CD14-positive monocyte (primary cell): ENCODE results near the gene NOP53. TPM values are rescaled to one million over a fixed set of nuclear protein-coding genes. Genes with fewer than 3 reads are reported as not detected.
"Not testable (repeated sequence)": the region's sequence is repeated elsewhere in the genome, so short reads cannot be mapped to it uniquely, and the experiment has no call there.

Experiments
- DNase-seq, 3 donors: peaks; one replicate each; pipeline ENCODE4 v3.0.0-alpha.2; 2011 to 2022
- H2AFZ ChIP-seq: 2 replicates; pipeline ENCODE4 v1.6.0; 2012; ENCODE audit warnings: mild to moderate bottlenecking, low read depth, low read length, inconsistent platforms; ENCODE audit not compliant: insufficient read depth, poor library complexity, severe bottlenecking
- H3K27ac ChIP-seq, 2 donors: 1 replicate in 1 of 2; 2 replicates in 1 of 2; pipeline ENCODE4 v1.5.1; 2012 to 2013; ENCODE audit warnings: low read length in 2 of 2, control low read depth in 1 of 2, inconsistent platforms in 1 of 2, low read depth in 1 of 2, mild to moderate bottlenecking in 1 of 2
- H3K27me3 ChIP-seq, 2 donors: one replicate each; pipeline versions ENCODE4 v1.6.0 to v1.6.1; 2011 to 2013; ENCODE audit warnings: low read length in 2 of 2; ENCODE audit not compliant: control insufficient read depth in 2 of 2, insufficient read depth in 2 of 2
- H3K36me3 ChIP-seq, 2 donors: replicated peaks in 1 of 2; 1 replicate in 1 of 2; 2 replicates in 1 of 2; pipeline versions ENCODE4 v1.5.1 to v1.6.1; 2012 to 2013; ENCODE audit warnings: low read length in 2 of 2, control low read depth in 1 of 2, inconsistent platforms in 1 of 2, mild to moderate bottlenecking in 1 of 2; ENCODE audit not compliant: insufficient read depth in 2 of 2, control insufficient read depth in 1 of 2
- H3K4me1 ChIP-seq, 2 donors: 1 replicate in 1 of 2; 2 replicates in 1 of 2; pipeline versions ENCODE4 v1.5.1 to v1.6.1; 2012 to 2013; ENCODE audit warnings: low read length in 2 of 2, control low read depth in 1 of 2, inconsistent platforms in 1 of 2, mild to moderate bottlenecking in 1 of 2, moderate library complexity in 1 of 2; ENCODE audit not compliant: insufficient read depth in 2 of 2, control insufficient read depth in 1 of 2
- H3K4me2 ChIP-seq: replicated peaks from 2 replicates; pipeline ENCODE3; 2012; ENCODE audit warnings: low read length, moderate library complexity, mild to moderate bottlenecking; ENCODE audit not compliant: poor library complexity, severe bottlenecking; ENCODE audit errors: extremely low read depth
- H3K4me3 ChIP-seq, 3 experiments: fragments of 200-600 bp in 1 of 3; sonication (generic) in 1 of 3; replicated peaks in 1 of 3; 1 replicate in 2 of 3; 2 replicates in 1 of 3; pipeline ENCODE4 v1.5.1; 2011 to 2013; ENCODE audit warnings: low read length in 3 of 3, mild to moderate bottlenecking in 3 of 3, control low read depth in 2 of 3, low read depth in 2 of 3, inconsistent platforms in 1 of 3, moderate library complexity in 1 of 3
- H3K79me2 ChIP-seq: 2 replicates; pipeline ENCODE4 v1.6.0; 2012; ENCODE audit warnings: mild to moderate bottlenecking, control low read depth, inconsistent platforms, low read length, moderate library complexity; ENCODE audit not compliant: insufficient read depth
- H3K9ac ChIP-seq: 2 replicates; pipeline ENCODE4 v1.6.0; 2017; ENCODE audit warnings: low read length, mild to moderate bottlenecking; ENCODE audit not compliant: insufficient read depth, poor library complexity, severe bottlenecking
- H3K9me3 ChIP-seq, 2 donors: replicated peaks in 1 of 2; 1 replicate in 1 of 2; 2 replicates in 1 of 2; pipeline versions ENCODE4 v1.5.1 to v1.6.1; 2012 to 2013; ENCODE audit warnings: low read length in 2 of 2, control low read depth in 1 of 2; ENCODE audit not compliant: control insufficient read depth in 1 of 2, insufficient read depth in 1 of 2
- H4K20me1 ChIP-seq: 2 replicates; pipeline ENCODE4 v1.6.0; 2012; ENCODE audit warnings: mild to moderate bottlenecking, low read length, control low read depth, moderate library complexity; ENCODE audit not compliant: insufficient read depth
- H3K27ac Mint-ChIP-seq, 7 donors: one replicate each; pipeline ENCODE4 v1.8.0; 2020; ENCODE audit warnings: mild to moderate bottlenecking in 7 of 7, mixed read lengths in 7 of 7, moderate library complexity in 6 of 7, inconsistent platforms in 2 of 7
- H3K27me3 Mint-ChIP-seq, 3 donors: one replicate each; pipeline ENCODE4 v1.8.0; 2021 to 2022; ENCODE audit warnings: low read depth in 3 of 3, mild to moderate bottlenecking in 3 of 3, mixed read lengths in 3 of 3, moderate library complexity in 3 of 3, inconsistent platforms in 1 of 3
- H3K36me3 Mint-ChIP-seq, 2 donors: one replicate each; pipeline ENCODE4 v1.8.0; 2020; ENCODE audit warnings: mixed read lengths in 2 of 2, inconsistent platforms in 1 of 2, mild to moderate bottlenecking in 1 of 2
- H3K4me1 Mint-ChIP-seq: one replicate; pipeline ENCODE4 v1.8.0; 2020; ENCODE audit warnings: mild to moderate bottlenecking, mixed read lengths
- H3K4me3 Mint-ChIP-seq, 2 donors: one replicate each; pipeline ENCODE4 v1.8.0; 2020; ENCODE audit warnings: mild to moderate bottlenecking in 2 of 2, mixed read lengths in 2 of 2, moderate library complexity in 1 of 2
- H3K9me3 Mint-ChIP-seq, 7 donors: one replicate each; pipeline ENCODE4 v1.8.0; 2020 to 2022; ENCODE audit warnings: mixed read lengths in 7 of 7, mild to moderate bottlenecking in 6 of 7, moderate library complexity in 6 of 7, inconsistent platforms in 2 of 7
- CTCF ChIP-seq: fragments of 200-600 bp; IDR thresholded peaks from one replicate; pipeline ENCODE4 v1.8.0; 2022; ENCODE audit warnings: antibody characterized with exemption, mild to moderate bottlenecking
- WGBS: methylation state at CpG from one replicate; pipeline ENCODE4 v1.1.5; 2013; ENCODE audit warnings: missing lambda C conversion rate; ENCODE audit not compliant: insufficient coverage; 5-methylcytosine and 5-hydroxymethylcytosine counted together
- intact Hi-C, 2 donors: fragments of 100-400 bp; cut with micrococcal nuclease; formaldehyde crosslinking; loops; one replicate each; pipeline versions ENCODE4 v1.15.0 to v1.15.1; 2023
- polyA plus RNA-seq, 3 donors: library from polyadenylated mRNA; depleted of rRNA in 1 of 3; unstranded in 2 of 3; stranded (reverse) in 1 of 3; fragments of 300-500 nt in 2 of 3; fragments of >200 nt in 1 of 3; fragmentation: Illumina TruSeq in 2 of 3; gene quantifications; 1 replicate in 2 of 3; 2 replicates in 1 of 3; pipeline ENCODE4 v1.2.3, GENCODE V29; 2012 to 2021

NOP53 gene
- polyA plus RNA-seq, 3 donors, result 47.5 to 193 (median 70.4) TPM

- 6% methylated on average over 51 of the region's 52 CpGs for WGBS
- Histone ChIP-seq H3K79me2 (no peaks in the 10 kb centered on the region), H3K27ac (no peak within 1 kb of the TSS), H3K4me1 (peaks cover 0 to 7% of the 10 kb centered on the region in 2 donors), H3K36me3 (no peaks in the 10 kb centered on the region), H4K20me1 (no peaks in the 10 kb centered on the region), H3K9me3 (peaks cover 0 to 3% of the 10 kb centered on the region in 2 donors), H3K4me3 (no peak within 1 kb of the TSS), H3K27me3 (peaks cover 8 to 23% of the 10 kb centered on the region in 2 donors), H2AFZ (peak within 1 kb of the TSS; percentile 41), H3K4me2 (peak within 1 kb of the TSS; percentile 49), H3K9ac (no peak within 1 kb of the TSS)
- intact Hi-C loops, result loop anchor here in 1 of 2 donors (2.0 to 5.0 kb wide), 2 partner anchors 29 to 74 kb away; no protein-coding TSS in a partner anchor
- peak; percentile 97 for TF ChIP-seq CTCF
- peaks cover 20 to 42% (median 23%) of the 10 kb centered on the region in 3 donors for H3K27me3 Mint-ChIP-seq
- peaks cover 0 to 9% (median 6%) of the 10 kb centered on the region in 7 donors for H3K9me3 Mint-ChIP-seq
- H3K4me3 Mint-ChIP-seq, result peak within 1 kb of the TSS in 1 of 2 donors; percentile 74
- peaks cover 4% of the 10 kb centered on the region for H3K4me1 Mint-ChIP-seq
- H3K27ac Mint-ChIP-seq, result peak within 1 kb of the TSS in 2 of 7 donors; percentile 28 to 86
- peak in 2 of 3 donors; percentile 17 to 37 for DNase-seq
- H3K36me3 Mint-ChIP-seq, result no peaks in the 10 kb centered on the region
Measured at GRCh38 chr19:47713046-47714021, 32.0 kb upstream of the NOP53 start, which contains the start of gene EHD2. Gene EHD2 (plus strand): TSS chr19:47713422. CDS start chr19:47716613, 3,191 bp downstream.

- DNase-seq, result no peak
- H4K20me1 ChIP-seq, result no peaks in the 10 kb centered on the region
- peaks cover 8 to 23% of the 10 kb centered on the region in 2 donors for H3K27me3 ChIP-seq
- H3K4me1 ChIP-seq, result peaks cover 0 to 7% of the 10 kb centered on the region in 2 donors
- Mint-ChIP-seq H3K9me3 (peaks cover 0 to 9% (median 6%) of the 10 kb centered on the region in 7 donors), H3K27ac (no peak overlapping the region), H3K4me1 (peaks cover 4% of the 10 kb centered on the region), H3K36me3 (no peaks in the 10 kb centered on the region), H3K4me3 (peak overlapping the region in 1 of 2 donors; percentile 74), H3K27me3 (peaks cover 20 to 40% (median 23%) of the 10 kb centered on the region in 3 donors)
- intact Hi-C loops, result loop anchor here in 1 of 2 donors (5.0 kb wide), 1 partner anchor 73 kb away; no protein-coding TSS in a partner anchor
- H3K27ac ChIP-seq, result no peak overlapping the region
- H3K9ac ChIP-seq, result no peak overlapping the region
- no peaks in the 10 kb centered on the region for H3K36me3 ChIP-seq
- H3K79me2 ChIP-seq, result no peaks in the 10 kb centered on the region
- WGBS, result no CpG with 5 or more reads among the region's 4 CpGs
- H3K4me3 ChIP-seq, result no peak overlapping the region
- H3K4me2 ChIP-seq, result no peak overlapping the region
- H3K9me3 ChIP-seq, result peaks cover 0 to 3% of the 10 kb centered on the region in 2 donors
- TF ChIP-seq CTCF, result no peak
- H2AFZ ChIP-seq, result no peak overlapping the region
Measured at GRCh38 chr19:47714339-47714738, 31.0 kb upstream of the NOP53 start.

- not testable (repeated sequence) for H3K36me3 ChIP-seq, H3K36me3 Mint-ChIP-seq, H3K4me3 ChIP-seq, H3K4me1 ChIP-seq, DNase-seq, H3K79me2 ChIP-seq, H3K4me3 Mint-ChIP-seq, H3K9me3 ChIP-seq, H3K9me3 Mint-ChIP-seq, H3K9ac ChIP-seq, H3K4me2 ChIP-seq, H3K4me1 Mint-ChIP-seq, H2AFZ ChIP-seq, H3K27ac ChIP-seq, H4K20me1 ChIP-seq
- peak overlapping the region in 1 of 7 donors; percentile 60 for H3K27ac Mint-ChIP-seq
- H3K27me3 ChIP-seq, result peaks cover 8 to 23% of the 10 kb centered on the region in 2 donors
- intact Hi-C loops, result loop anchor here in 1 of 2 donors (5.0 kb wide), 1 partner anchor 72 kb away; no protein-coding TSS in a partner anchor
- H3K27me3 Mint-ChIP-seq, result peaks cover 20 to 42% (median 23%) of the 10 kb centered on the region in 3 donors
Measured at GRCh38 chr19:47714855-47715254, 30.5 kb upstream of the NOP53 start.
